Parathyroid adenoma (tissue), 2 donors: ENCODE data around the gene KRTAP9-8.
"Not testable (repeated sequence)": the region's sequence is repeated elsewhere in the genome, so short reads cannot be mapped to it uniquely, and the experiment has no call there.

ENCODE experiments used
- H2AFZ ChIP-seq: fragments of 300-600 bp; sonication (generic); one replicate; pipeline ENCODE4 v1.7.0; 2017; ENCODE audit warnings: antibody characterized with exemption, mild to moderate bottlenecking
- H3K27ac ChIP-seq: fragments of 300-600 bp; sonication (generic); one replicate; pipeline ENCODE4 v1.7.0; 2017
- H3K27me3 ChIP-seq: fragments of 300-600 bp; sonication (generic); one replicate; pipeline ENCODE4 v1.7.0; 2017; ENCODE audit warnings: low read length; ENCODE audit not compliant: control insufficient read depth, insufficient read depth
- H3K36me3 ChIP-seq: fragments of 300-600 bp; sonication (generic); one replicate; pipeline ENCODE4 v1.7.0; 2017; ENCODE audit warnings: low read length; ENCODE audit not compliant: control insufficient read depth, insufficient read depth
- H3K4me1 ChIP-seq: fragments of 300-600 bp; sonication (generic); one replicate; pipeline ENCODE4 v1.7.0; 2017; ENCODE audit warnings: control low read depth
- H3K4me2 ChIP-seq: fragments of 300-600 bp; sonication (generic); one replicate; pipeline ENCODE4 v1.7.0; 2017; ENCODE audit warnings: low read length
- H3K4me3 ChIP-seq: fragments of 300-600 bp; sonication (generic); one replicate; pipeline ENCODE4 v1.7.0; 2017; ENCODE audit warnings: low read depth, low read length
- H3K79me2 ChIP-seq: fragments of 300-600 bp; sonication (generic); one replicate; pipeline ENCODE4 v1.7.0; 2017; ENCODE audit warnings: control low read depth
- H3K9ac ChIP-seq: fragments of 300-600 bp; sonication (generic); one replicate; pipeline ENCODE4 v1.7.0; 2017; ENCODE audit warnings: mild to moderate bottlenecking
- H3K9me3 ChIP-seq: fragments of 300-600 bp; sonication (generic); one replicate; pipeline ENCODE4 v1.7.0; 2017; ENCODE audit warnings: low read length; ENCODE audit not compliant: control insufficient read depth
- CTCF ChIP-seq: fragments of 300-600 bp; sonication (generic); IDR thresholded peaks from one replicate; pipeline ENCODE4 v1.7.0; 2017; ENCODE audit warnings: antibody characterized with exemption, mild to moderate bottlenecking
- donor health status: primary hyperparathyroidism.

The KRTAP9-8 gene

GRCh38 chr17:41251261-41251660 is 13.5 kb downstream of the KRTAP9-8 start:
- H3K27me3 ChIP-seq, result no peaks in the 10 kb centered on the region
- no peak overlapping the region for H2AFZ ChIP-seq
- TF ChIP-seq CTCF, result no peak
- no peaks in the 10 kb centered on the region for H3K4me1 ChIP-seq
- H3K27ac ChIP-seq, result no peak overlapping the region
- no peak overlapping the region for H3K9ac ChIP-seq
- no peak overlapping the region for H3K4me3 ChIP-seq
- no peak overlapping the region for H3K4me2 ChIP-seq
- no peaks in the 10 kb centered on the region for H3K36me3 ChIP-seq
- no peaks in the 10 kb centered on the region for H3K9me3 ChIP-seq
- no peaks in the 10 kb centered on the region for H3K79me2 ChIP-seq

- Histone ChIP-seq H3K9ac (no peak overlapping the region), H3K4me1 (no peaks in the 10 kb centered on the region), H2AFZ (no peak overlapping the region), H3K4me2 (no peak overlapping the region), H3K36me3 (no peaks in the 10 kb centered on the region), H3K9me3 (no peaks in the 10 kb centered on the region), H3K27ac (no peak overlapping the region), H3K4me3 (no peak overlapping the region), H3K27me3 (no peaks in the 10 kb centered on the region), H3K79me2 (no peaks in the 10 kb centered on the region)
- TF ChIP-seq CTCF, result no peak
Measured at GRCh38 chr17:41254861-41255260, 17.1 kb downstream of the KRTAP9-8 start.

GRCh38 chr17:41255381-41256290 is 17.8 kb downstream of the KRTAP9-8 start, which contains the start of gene KRTAP9-9:
Gene KRTAP9-9, plus strand, starts transcription at chr17:41255384.
- H3K36me3 ChIP-seq, H3K27me3 ChIP-seq, H3K4me3 ChIP-seq, H3K27ac ChIP-seq, H3K79me2 ChIP-seq, H2AFZ ChIP-seq, H3K9ac ChIP-seq, H3K4me2 ChIP-seq, H3K4me1 ChIP-seq, H3K9me3 ChIP-seq: not testable (repeated sequence)

DNA sequence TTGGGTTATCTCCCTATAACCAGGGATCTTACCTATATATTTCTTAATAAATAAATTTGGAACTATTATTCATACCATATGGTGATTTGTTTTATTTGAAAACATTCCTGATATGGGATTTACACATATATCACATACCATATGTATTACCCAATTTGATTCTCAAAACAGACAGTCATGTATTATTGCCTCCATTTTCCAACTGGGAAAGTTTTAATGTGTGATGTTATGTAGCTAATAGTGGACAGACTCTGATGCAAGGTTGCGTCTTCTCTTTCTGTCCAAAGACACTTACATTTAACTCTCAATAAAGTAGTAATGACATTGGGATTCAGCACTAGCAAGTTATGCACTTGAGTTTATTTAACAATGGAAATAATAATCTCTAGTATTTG is 18.5 kb downstream of the KRTAP9-8 start:
- H3K79me2 ChIP-seq, result no peaks in the 10 kb centered on the region
- no peak for TF ChIP-seq CTCF

GRCh38 chr17:41258406-41258805 is 20.6 kb downstream of the KRTAP9-8 start:
- H3K36me3 ChIP-seq, result no peaks in the 10 kb centered on the region
- no peak overlapping the region for H3K27ac ChIP-seq
- no peaks in the 10 kb centered on the region for H3K79me2 ChIP-seq
- H3K4me3 ChIP-seq, result no peak overlapping the region
- H3K9me3 ChIP-seq, result no peaks in the 10 kb centered on the region
- TF ChIP-seq CTCF, result no peak
- H3K9ac ChIP-seq, result no peak overlapping the region
- no peaks in the 10 kb centered on the region for H3K27me3 ChIP-seq
- H2AFZ ChIP-seq, result no peak overlapping the region
- no peaks in the 10 kb centered on the region for H3K4me1 ChIP-seq
- no peak overlapping the region for H3K4me2 ChIP-seq

More for the DNA sequence above, 18.5 kb downstream of the KRTAP9-8 start:
- Histone ChIP-seq H3K9me3 (no peaks in the 10 kb centered on the region), H3K4me2 (no peak overlapping the region), H3K4me1 (no peaks in the 10 kb centered on the region), H3K27ac (no peak overlapping the region), H3K9ac (no peak overlapping the region), H3K27me3 (no peaks in the 10 kb centered on the region), H3K4me3 (no peak overlapping the region), H3K36me3 (no peaks in the 10 kb centered on the region), H2AFZ (no peak overlapping the region)
